Adrenal gland (tissue), 5 donors: ENCODE results near the gene SNAP23.

Source experiments
- POLR2A ChIP-seq, 2 donors: fragments of 450-650 bp; IDR thresholded peaks; one replicate each; pipeline ENCODE4 v1.6.1; 2017; ENCODE audit warnings: antibody characterized with exemption in 2 of 2, mild to moderate bottlenecking in 2 of 2, moderate library complexity in 1 of 2
- TF ChIP-seq, protein P1 (sequence below), 6 experiments: fragments of 450-650 bp in 4 of 6; fragments of 200-600 bp in 2 of 6; sonication (generic) in 1 of 6; IDR thresholded peaks; 1 replicate in 5 of 6; 2 replicates in 1 of 6; pipeline versions ENCODE4 v1.5.1 to v1.8.0; 2016 to 2021; ENCODE audit warnings: antibody characterized with exemption in 6 of 6, mild to moderate bottlenecking in 2 of 6, moderate library complexity in 1 of 6
- donor health status: DM: no; HTN: no; CAD: no.

DNA sequence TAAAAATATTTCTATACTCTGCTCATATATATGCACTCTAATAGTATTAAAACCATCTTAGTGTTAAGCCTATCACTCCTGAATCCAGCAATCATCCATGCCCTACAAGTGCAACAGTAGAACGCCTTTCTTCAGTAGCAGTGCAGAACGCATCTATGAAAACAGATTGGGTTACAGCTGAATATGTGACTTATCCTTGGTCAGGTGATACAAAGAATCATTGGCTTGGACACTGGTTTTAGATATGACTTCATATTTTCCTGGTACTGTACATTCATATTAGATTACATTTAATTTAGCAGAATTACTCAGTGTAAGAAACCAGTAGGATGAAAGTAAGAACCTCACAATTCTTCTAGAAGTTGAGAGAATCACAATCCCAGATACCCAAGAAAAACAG, 47.8 kb upstream of the SNAP23 start:
- TF ChIP-seq, protein P1, sequence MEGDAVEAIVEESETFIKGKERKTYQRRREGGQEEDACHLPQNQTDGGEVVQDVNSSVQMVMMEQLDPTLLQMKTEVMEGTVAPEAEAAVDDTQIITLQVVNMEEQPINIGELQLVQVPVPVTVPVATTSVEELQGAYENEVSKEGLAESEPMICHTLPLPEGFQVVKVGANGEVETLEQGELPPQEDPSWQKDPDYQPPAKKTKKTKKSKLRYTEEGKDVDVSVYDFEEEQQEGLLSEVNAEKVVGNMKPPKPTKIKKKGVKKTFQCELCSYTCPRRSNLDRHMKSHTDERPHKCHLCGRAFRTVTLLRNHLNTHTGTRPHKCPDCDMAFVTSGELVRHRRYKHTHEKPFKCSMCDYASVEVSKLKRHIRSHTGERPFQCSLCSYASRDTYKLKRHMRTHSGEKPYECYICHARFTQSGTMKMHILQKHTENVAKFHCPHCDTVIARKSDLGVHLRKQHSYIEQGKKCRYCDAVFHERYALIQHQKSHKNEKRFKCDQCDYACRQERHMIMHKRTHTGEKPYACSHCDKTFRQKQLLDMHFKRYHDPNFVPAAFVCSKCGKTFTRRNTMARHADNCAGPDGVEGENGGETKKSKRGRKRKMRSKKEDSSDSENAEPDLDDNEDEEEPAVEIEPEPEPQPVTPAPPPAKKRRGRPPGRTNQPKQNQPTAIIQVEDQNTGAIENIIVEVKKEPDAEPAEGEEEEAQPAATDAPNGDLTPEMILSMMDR (IDR thresholded peaks at IDR 0.05): no peak
- no peak for TF ChIP-seq POLR2A (IDR thresholded peaks at IDR 0.05)
